NOMO-1 (cell line): Measurements from ENCODE around the gene PRR16.

Source experiments
- DNase-seq, 2 experiments: peaks; one replicate each; lab custom pipeline; 2025; ENCODE audit not compliant: unreplicated experiment in 2 of 2; lab: John Stamatoyannopoulos, UW

Gene PRR16

GRCh38 chr5:120512791-120513650, 48.9 kb downstream of the PRR16 start:
- DNase-seq: no peak

- DNase-seq: no peak
Observed at GRCh38 chr5:120516805-120517204, 52.7 kb downstream of the PRR16 start.

GRCh38 chr5:120517607-120518252, 53.6 kb downstream of the PRR16 start:
- no peak for DNase-seq

GRCh38 chr5:120518581-120518980, 54.5 kb downstream of the PRR16 start:
- DNase-seq: no peak

GRCh38 chr5:120527251-120527650, 63.2 kb downstream of the PRR16 start:
- DNase-seq: no peak

- DNase-seq: no peak
Observed at GRCh38 chr5:120528609-120529008, 64.5 kb downstream of the PRR16 start.

- DNase-seq: no peak
Observed at GRCh38 chr5:120529386-120529785, 65.3 kb downstream of the PRR16 start.

- no peak for DNase-seq
Observed at GRCh38 chr5:120531215-120531614, 67.1 kb downstream of the PRR16 start.

- DNase-seq: no peak
Observed at GRCh38 chr5:120532835-120533234, 68.7 kb downstream of the PRR16 start.

GRCh38 chr5:120533581-120533980, 69.5 kb downstream of the PRR16 start:
- DNase-seq: no peak

- DNase-seq: no peak
Observed at GRCh38 chr5:120535900-120536299, 71.8 kb downstream of the PRR16 start.

- DNase-seq: no peak
Observed at GRCh38 chr5:120538149-120538548, 74.0 kb downstream of the PRR16 start.

GRCh38 chr5:120538644-120539043, 74.5 kb downstream of the PRR16 start:
- no peak for DNase-seq

GRCh38 chr5:120539471-120539870, 75.4 kb downstream of the PRR16 start:
- DNase-seq: no peak

GRCh38 chr5:120540097-120540496, 76.0 kb downstream of the PRR16 start:
- DNase-seq: no peak

- no peak for DNase-seq
Observed at GRCh38 chr5:120544043-120544442, 79.9 kb downstream of the PRR16 start.

- no peak for DNase-seq
Observed at GRCh38 chr5:120545007-120545406, 80.9 kb downstream of the PRR16 start.

- no peak for DNase-seq
Observed at GRCh38 chr5:120545951-120546350, 81.9 kb downstream of the PRR16 start.

- no peak for DNase-seq
Observed at GRCh38 chr5:120546922-120547321, 82.8 kb downstream of the PRR16 start.

- no peak for DNase-seq
Observed at GRCh38 chr5:120550358-120550757, 86.3 kb downstream of the PRR16 start.

GRCh38 chr5:120552638-120553037, 88.5 kb downstream of the PRR16 start:
- no peak for DNase-seq

GRCh38 chr5:120555345-120555744, 91.2 kb downstream of the PRR16 start:
- DNase-seq: no peak
